Bronchial epithelial cell (primary cell): ENCODE data around the gene KRT72. TPM values are rescaled to one million over a fixed set of nuclear protein-coding genes. Genes with fewer than 3 reads are reported as not detected.
A peak's percentile ranks its signal among the peaks of the same experiment; 100 is the strongest.

Source experiments
- DNase-seq: peaks from one replicate; pipeline ENCODE4 v3.0.0-alpha.2; 2010; ENCODE audit warnings: low read depth
- FAIRE-seq: peaks from 2 replicates; lab custom pipeline; 2011; peaks lifted over from hg19 to GRCh38; lab: Jason Lieb, UNC
- H3K27me3 ChIP-seq: 2 replicates; pipeline ENCODE4 v1.5.1; 2011; ENCODE audit warnings: low read length; ENCODE audit not compliant: control insufficient read depth, insufficient read depth
- H3K36me3 ChIP-seq: 2 replicates; pipeline ENCODE4 v1.5.1; 2011; ENCODE audit warnings: low read length; ENCODE audit not compliant: control insufficient read depth, insufficient read depth
- H3K4me3 ChIP-seq: 2 replicates; pipeline ENCODE4 v1.5.1; 2011; ENCODE audit warnings: mild to moderate bottlenecking, low read depth, low read length, control low read depth
- total RNA-seq: library from RNA; depleted of rRNA; stranded (reverse); fragments of >200 nt; gene quantifications from 2 replicates; pipeline ENCODE4 v1.2.1, GENCODE V29; 2014
- TF ChIP-seq, protein P1 (sequence below): IDR thresholded peaks from 2 replicates; pipeline ENCODE4 v1.5.1; 2011; ENCODE audit warnings: mild to moderate bottlenecking, moderate library complexity, low read length, control low read depth, inconsistent platforms; ENCODE audit not compliant: insufficient read depth, severe bottlenecking

The KRT72 gene
- total RNA-seq, 1 donor from 2014 or later = not detected

DNA sequence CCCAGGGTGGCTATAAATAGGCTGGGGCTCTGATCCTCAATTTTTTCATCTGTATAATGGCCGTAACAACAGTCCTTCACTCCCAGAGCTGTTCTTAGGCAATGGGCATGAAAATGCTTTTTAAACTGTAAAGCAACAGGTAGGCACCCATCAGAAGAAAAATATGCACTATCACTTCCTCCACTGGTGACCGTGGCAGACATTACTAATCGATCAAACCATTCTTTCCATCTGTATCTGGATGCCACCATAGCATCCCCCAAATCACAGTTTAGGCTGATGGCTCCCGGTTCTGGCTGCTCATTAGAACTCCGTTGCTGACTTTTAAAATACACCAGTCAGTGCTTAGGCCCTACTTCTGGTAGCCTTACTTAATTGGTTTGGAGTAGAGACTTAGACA, 59.6 kb downstream of the KRT72 start:
- TF ChIP-seq, protein P1, sequence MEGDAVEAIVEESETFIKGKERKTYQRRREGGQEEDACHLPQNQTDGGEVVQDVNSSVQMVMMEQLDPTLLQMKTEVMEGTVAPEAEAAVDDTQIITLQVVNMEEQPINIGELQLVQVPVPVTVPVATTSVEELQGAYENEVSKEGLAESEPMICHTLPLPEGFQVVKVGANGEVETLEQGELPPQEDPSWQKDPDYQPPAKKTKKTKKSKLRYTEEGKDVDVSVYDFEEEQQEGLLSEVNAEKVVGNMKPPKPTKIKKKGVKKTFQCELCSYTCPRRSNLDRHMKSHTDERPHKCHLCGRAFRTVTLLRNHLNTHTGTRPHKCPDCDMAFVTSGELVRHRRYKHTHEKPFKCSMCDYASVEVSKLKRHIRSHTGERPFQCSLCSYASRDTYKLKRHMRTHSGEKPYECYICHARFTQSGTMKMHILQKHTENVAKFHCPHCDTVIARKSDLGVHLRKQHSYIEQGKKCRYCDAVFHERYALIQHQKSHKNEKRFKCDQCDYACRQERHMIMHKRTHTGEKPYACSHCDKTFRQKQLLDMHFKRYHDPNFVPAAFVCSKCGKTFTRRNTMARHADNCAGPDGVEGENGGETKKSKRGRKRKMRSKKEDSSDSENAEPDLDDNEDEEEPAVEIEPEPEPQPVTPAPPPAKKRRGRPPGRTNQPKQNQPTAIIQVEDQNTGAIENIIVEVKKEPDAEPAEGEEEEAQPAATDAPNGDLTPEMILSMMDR = no peak
- no peaks in the 10 kb centered on the region for H3K36me3 ChIP-seq
- H3K27me3 ChIP-seq = no peaks in the 10 kb centered on the region
- no peak overlapping the region for H3K4me3 ChIP-seq
- DNase-seq (no peak), FAIRE-seq (no peak)

DNA sequence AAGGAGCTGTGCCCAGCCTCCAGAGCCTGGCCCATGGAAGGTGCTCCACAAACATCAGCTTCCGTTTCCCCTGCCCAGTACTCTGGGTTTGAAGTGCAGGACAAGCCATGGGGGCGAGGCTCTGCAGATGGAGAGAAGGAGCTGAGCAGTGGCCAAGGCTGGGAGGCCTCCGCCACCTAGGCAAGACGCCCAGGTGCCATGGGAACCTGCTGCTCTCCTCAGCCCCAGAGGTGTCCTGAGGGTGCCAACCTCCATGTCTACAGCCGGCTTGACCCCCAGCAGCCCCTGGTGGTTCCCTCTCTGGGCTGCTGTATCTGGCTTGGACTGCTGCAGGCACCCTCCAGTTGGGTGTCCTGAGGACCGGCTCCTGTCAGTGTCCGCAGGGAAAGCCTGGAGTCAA, 60.7 kb downstream of the KRT72 start:
- no peak for FAIRE-seq
- no peak for DNase-seq
- TF ChIP-seq, protein P1 = no peak
- Histone ChIP-seq H3K27me3 (no peaks in the 10 kb centered on the region), H3K4me3 (no peak overlapping the region), H3K36me3 (no peaks in the 10 kb centered on the region)

DNA sequence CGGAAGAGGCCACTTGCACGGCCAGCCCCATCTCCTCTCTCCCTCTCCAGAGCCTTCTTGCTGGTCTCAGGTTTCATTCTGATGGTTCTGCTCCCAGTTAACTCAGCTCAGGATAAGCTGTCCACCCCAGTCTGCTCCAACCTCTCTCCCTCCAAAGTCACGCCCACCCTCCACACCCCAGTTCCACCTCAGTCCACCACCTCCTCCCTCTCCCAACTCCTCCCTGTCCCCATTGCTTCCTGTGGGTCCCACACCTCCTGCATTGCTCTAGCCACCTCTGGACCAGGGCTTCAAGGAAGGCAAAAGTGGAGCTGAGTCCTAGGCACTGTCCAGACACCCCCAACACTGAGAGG, 61.5 kb downstream of the KRT72 start:
- FAIRE-seq (no peak), DNase-seq (no peak)
- TF ChIP-seq, protein P1 = no peak
- Histone ChIP-seq H3K27me3 (no peaks in the 10 kb centered on the region), H3K4me3 (no peak overlapping the region), H3K36me3 (no peaks in the 10 kb centered on the region)

DNA sequence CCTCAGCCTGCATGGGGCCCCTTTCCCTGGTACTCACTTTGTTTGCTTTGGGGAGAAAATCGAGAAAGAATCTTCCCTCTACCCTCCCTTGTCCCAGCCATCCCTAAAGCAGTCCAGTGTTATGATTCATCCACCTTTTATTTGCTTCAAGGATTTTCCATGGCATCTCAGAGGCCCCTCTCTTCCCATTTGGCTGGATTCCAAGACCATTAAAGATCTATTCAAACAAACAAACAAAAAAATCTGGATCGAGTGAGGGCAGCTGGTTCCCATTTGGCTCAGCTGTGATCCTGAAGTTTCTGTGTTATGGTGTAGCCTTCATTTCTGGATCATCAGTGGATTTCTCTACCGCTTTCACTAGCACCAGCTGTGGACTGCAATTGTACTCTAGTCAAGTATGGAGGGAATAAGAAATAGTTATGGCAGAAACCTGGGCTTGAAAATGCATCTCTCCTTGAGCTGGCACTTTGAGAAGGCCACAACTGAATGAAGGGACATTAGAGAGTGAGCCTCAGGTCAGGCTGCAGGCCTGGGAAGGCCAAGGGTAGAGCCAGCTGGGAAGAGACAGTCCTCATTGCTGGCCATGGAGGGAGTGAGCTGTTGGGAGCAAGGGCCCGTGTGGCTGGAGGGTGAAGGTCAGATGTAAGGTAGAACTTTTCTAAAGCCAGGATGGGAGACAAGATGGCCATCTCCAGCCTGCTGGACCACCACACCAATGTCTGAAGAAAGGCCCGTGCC, 62.0 kb downstream of the KRT72 start:
- DNase-seq = peak; percentile 72
- FAIRE-seq = peak; percentile 36
- TF ChIP-seq, protein P1 = no peak
- H3K36me3 ChIP-seq = no peaks in the 10 kb centered on the region
- no peak overlapping the region for H3K4me3 ChIP-seq
- H3K27me3 ChIP-seq = no peaks in the 10 kb centered on the region

DNA sequence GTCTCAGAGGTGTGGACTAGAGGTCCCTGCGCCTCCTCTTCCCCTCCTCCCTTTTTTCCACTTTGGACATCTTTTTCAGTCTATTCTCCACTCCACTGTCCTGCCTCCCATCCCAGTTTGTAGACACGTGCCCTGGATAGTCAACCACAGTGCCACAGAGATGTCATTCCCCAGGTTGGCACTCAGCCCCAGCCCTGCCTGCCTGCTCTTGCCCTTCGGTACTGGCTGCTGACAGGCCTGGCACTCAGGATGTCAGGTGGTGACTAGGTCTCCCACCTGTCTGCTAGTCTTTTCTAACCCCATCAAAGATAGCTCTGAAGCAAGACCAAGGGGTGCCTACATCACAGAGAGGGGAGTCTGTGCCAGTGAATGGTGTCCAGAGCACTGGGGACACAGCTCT, 64.2 kb downstream of the KRT72 start:
- FAIRE-seq (peak; percentile 66), DNase-seq (no peak)
- no peaks in the 10 kb centered on the region for H3K27me3 ChIP-seq
- no peak overlapping the region for H3K4me3 ChIP-seq
- TF ChIP-seq, protein P1 = no peak
- H3K36me3 ChIP-seq = no peaks in the 10 kb centered on the region

Other genes with a start within 250 kb of the KRT72 start
- not detected in 2 replicates for gene KRT85, start 234.0 kb downstream of the KRT72 start, total RNA-seq
- gene KRT84, start 215.8 kb downstream of the KRT72 start, total RNA-seq = not detected in 2 replicates
- gene KRT82, start 195.1 kb downstream of the KRT72 start, total RNA-seq = not detected in 2 replicates
- 1.8 and 7.3 TPM in 2 replicates for gene KRT75, start 167.1 kb downstream of the KRT72 start, total RNA-seq
- gene KRT6B, start 149.3 kb downstream of the KRT72 start, total RNA-seq = 287 and 1,881 TPM in 2 replicates
- gene KRT6C, start 127.7 kb downstream of the KRT72 start, total RNA-seq = 16.8 and 138 TPM in 2 replicates
- gene KRT6A, start 108.2 kb downstream of the KRT72 start, total RNA-seq = 13,929 and 17,192 TPM in 2 replicates
- gene KRT5, start 81.1 kb downstream of the KRT72 start, total RNA-seq = 6,770 and 10,597 TPM in 2 replicates
- gene KRT71, start 48.3 kb downstream of the KRT72 start, total RNA-seq = not detected in 2 replicates
- 0.13 TPM in 1 of 2 replicates, not detected in the other for gene KRT74, start 27.6 kb downstream of the KRT72 start, total RNA-seq
- gene KRT73, start 17.1 kb upstream of the KRT72 start, total RNA-seq = not detected in 2 replicates
- gene KRT2, start 50.7 kb upstream of the KRT72 start, total RNA-seq = not detected in 2 replicates
- gene KRT1, start 78.9 kb upstream of the KRT72 start, total RNA-seq = not detected in 2 replicates
- gene KRT77, start 102.1 kb upstream of the KRT72 start, total RNA-seq = under 0.01 TPM in 1 of 2 replicates, not detected in the other
- not detected in 2 replicates for gene KRT76, start 175.9 kb upstream of the KRT72 start, total RNA-seq
- under 0.01 and 0.13 TPM in 2 replicates for gene KRT3, start 194.7 kb upstream of the KRT72 start, total RNA-seq
- gene KRT4, start 212.7 kb upstream of the KRT72 start, total RNA-seq = 66.6 and 171 TPM in 2 replicates
- gene KRT79, start 232.8 kb upstream of the KRT72 start, total RNA-seq = under 0.01 and 0.26 TPM in 2 replicates
- 5.3 and 17.0 TPM in 2 replicates for gene KRT78, start 247.5 kb upstream of the KRT72 start, total RNA-seq